Sciatic nerve (tissue), 2 donors: ENCODE data around the gene PFN3. TPM values are rescaled to one million over a fixed set of nuclear protein-coding genes. Genes with fewer than 3 reads are reported as not detected.
"Not testable (repeated sequence)": the region's sequence is repeated elsewhere in the genome, so short reads cannot be mapped to it uniquely, and the experiment has no call there.

ENCODE experiments used
- ATAC-seq: fragments of 200-7000 bp; cut with Tn5 transposase; one replicate; pipeline ENCODE4 v1.9.1; 2020; ENCODE audit warnings: mild to moderate bottlenecking, moderate library complexity
- DNase-seq: peaks from one replicate; pipeline ENCODE4 v3.0.0-alpha.2; 2020; ENCODE audit warnings: low spot score
- intact Hi-C: fragments of 100-400 bp; cut with DNase I; formaldehyde crosslinking; loops from one replicate; pipeline ENCODE4 v1.14.2; 2022
- total RNA-seq: library from RNA; stranded (reverse); fragmentation: NEBNext Ultra II Directional; extraction: Animal tissue kit (Norgen Biotek cat#: 25700); gene quantifications from one replicate; pipeline ENCODE4 v1.2.1, GENCODE V29; 2021
- donor health status: DM: no; HTN: no; CAD: no.
- donor health status: DM: no; HTN: no; CAD: no.

PFN3 gene
- total RNA-seq, 1 donor from 2014 or later, result not detected

GRCh38 chr5:177367981-177368868 lies 32.2 kb downstream of the PFN3 start:
- no peak for ATAC-seq
- no peak for DNase-seq
- intact Hi-C loops, result no loop called here

GRCh38 chr5:177367323-177367848 lies 33.1 kb downstream of the PFN3 start:
- ATAC-seq (peak; percentile 5), DNase-seq (no peak)
- intact Hi-C loops, result no loop called here

- intact Hi-C loops, result no loop called here
- DNase-seq (peak; percentile 92), ATAC-seq (peak; percentile 93)
Measured at GRCh38 chr5:177366528-177367322, 33.7 kb downstream of the PFN3 start.

- ATAC-seq (no peak), DNase-seq (no peak)
- intact Hi-C loops, result no loop called here
Measured at GRCh38 chr5:177365845-177366527, 34.5 kb downstream of the PFN3 start.

- DNase-seq (no peak), ATAC-seq (no peak)
- intact Hi-C loops, result no loop called here
Measured at GRCh38 chr5:177364159-177364962, 36.1 kb downstream of the PFN3 start.

GRCh38 chr5:177363565-177363964 lies 36.9 kb downstream of the PFN3 start:
- ATAC-seq (no peak), DNase-seq (no peak)
- intact Hi-C loops, result no loop called here

- intact Hi-C loops, result no loop called here
- DNase-seq (no peak), ATAC-seq (peak; percentile 50)
Measured at GRCh38 chr5:177362610-177363507, 37.6 kb downstream of the PFN3 start.

- intact Hi-C loops, result no loop called here
- ATAC-seq (no peak), DNase-seq (no peak)
Measured at GRCh38 chr5:177362292-177362609, 38.2 kb downstream of the PFN3 start.

- DNase-seq (no peak), ATAC-seq (no peak)
- intact Hi-C loops, result no loop called here
Measured at GRCh38 chr5:177361418-177362291, 38.8 kb downstream of the PFN3 start.

GRCh38 chr5:177360740-177361139 lies 39.7 kb downstream of the PFN3 start:
- ATAC-seq, intact Hi-C loops, DNase-seq: not testable (repeated sequence)

- DNase-seq, result no peak
- intact Hi-C loops, result no loop called here
- ATAC-seq, result no peak
Measured at GRCh38 chr5:177359860-177360259, 40.6 kb downstream of the PFN3 start.

GRCh38 chr5:177359451-177359851 lies 41.0 kb downstream of the PFN3 start:
- intact Hi-C loops, result no loop called here

GRCh38 chr5:177358370-177358819 lies 42.1 kb downstream of the PFN3 start:
- intact Hi-C loops, result no loop called here
- ATAC-seq (no peak), DNase-seq (no peak)

More at GRCh38 chr5:177359451-177359851, 41.0 kb downstream of the PFN3 start:
- DNase-seq (no peak), ATAC-seq (no peak)

- DNase-seq (no peak), ATAC-seq (peak; percentile 64)
- intact Hi-C loops, result no loop called here
Measured at GRCh38 chr5:177357459-177358351, 42.8 kb downstream of the PFN3 start, which contains the start of gene RGS14. TSS of gene RGS14 (plus strand) at chr5:177357924. CDS start at chr5:177358025, 101 bp downstream.

GRCh38 chr5:177357146-177357458 lies 43.4 kb downstream of the PFN3 start:
- DNase-seq, result no peak
- intact Hi-C loops, result no loop called here
- no peak for ATAC-seq

GRCh38 chr5:177356746-177357145 lies 43.7 kb downstream of the PFN3 start:
- intact Hi-C loops, result no loop called here
- ATAC-seq (no peak), DNase-seq (no peak)
